Endometrium (tissue), 2 donors: ENCODE results near the gene TEDC1.

ENCODE experiments used
- FAIRE-seq: peaks from 2 replicates; lab custom pipeline; 2012; peaks lifted over from hg19 to GRCh38; lab: Jason Lieb, UNC
- donor health status: control.
- donor health status: control.

The TEDC1 gene

DNA sequence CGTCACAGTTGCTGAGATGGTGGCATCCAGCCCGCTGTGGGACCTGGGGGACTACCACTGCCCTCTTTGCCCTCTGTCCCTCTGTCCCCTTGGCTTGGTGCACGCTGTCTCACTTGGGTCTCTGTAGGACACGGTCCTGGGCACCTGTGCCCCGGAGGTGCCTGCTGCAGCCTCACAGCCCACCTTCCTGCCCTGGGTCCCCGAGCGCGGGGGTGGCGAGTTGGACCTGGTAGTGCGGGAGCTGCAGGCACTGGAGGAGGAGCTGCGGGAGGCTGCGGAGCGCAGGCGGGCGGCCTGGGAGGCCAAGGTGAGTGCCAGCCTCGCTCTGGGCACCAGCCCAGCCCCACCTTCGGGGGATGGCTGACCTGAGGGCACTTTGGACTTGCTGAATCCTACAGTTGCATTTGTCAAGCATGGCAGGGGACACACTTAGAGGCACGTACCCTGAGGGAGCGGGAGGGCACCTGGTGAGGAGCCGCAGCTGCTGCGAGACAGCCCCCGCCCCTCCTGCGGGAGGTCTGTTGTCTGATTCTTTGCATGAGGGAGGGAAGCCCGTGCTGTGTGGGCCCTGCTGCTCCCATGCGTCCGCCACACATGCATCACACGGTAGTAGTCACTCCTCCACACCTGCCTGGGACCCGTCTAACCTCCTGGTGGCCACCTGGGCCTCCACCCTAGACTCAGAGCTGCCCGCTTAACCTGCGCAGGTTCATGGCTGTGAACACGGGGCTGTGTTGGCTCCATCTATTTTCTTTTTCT is 6.8 kb downstream of the TEDC1 start:
- FAIRE-seq = no peak

GRCh38 chr14:105498430-105499255 is 7.6 kb downstream of the TEDC1 start:
- FAIRE-seq = no peak

GRCh38 chr14:105499256-105500035 is 8.4 kb downstream of the TEDC1 start:
- no peak for FAIRE-seq

- FAIRE-seq = no peak
Measured at GRCh38 chr14:105500036-105500725, 9.1 kb downstream of the TEDC1 start.

DNA sequence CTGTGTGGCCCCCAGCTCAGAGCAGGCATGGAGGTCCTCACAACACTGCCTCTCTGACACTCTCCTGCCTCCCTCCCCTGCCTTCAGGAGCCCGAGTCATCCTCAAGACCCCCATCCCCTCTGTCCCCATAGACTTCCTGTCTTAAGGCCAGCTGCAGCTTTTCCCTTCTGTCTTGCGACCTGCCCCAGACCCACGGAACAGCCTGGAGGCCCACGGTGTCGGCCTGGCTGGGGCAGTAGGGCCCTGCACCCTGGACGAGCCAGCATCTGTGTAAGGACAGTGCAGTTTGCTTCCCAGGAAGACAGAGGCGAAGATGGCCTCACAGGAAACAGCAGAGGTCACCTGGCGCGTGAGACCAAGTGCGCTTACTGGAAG is 9.7 kb downstream of the TEDC1 start:
- no peak for FAIRE-seq

- FAIRE-seq = no peak
Measured at GRCh38 chr14:105501504-105502291, 10.7 kb downstream of the TEDC1 start.

DNA sequence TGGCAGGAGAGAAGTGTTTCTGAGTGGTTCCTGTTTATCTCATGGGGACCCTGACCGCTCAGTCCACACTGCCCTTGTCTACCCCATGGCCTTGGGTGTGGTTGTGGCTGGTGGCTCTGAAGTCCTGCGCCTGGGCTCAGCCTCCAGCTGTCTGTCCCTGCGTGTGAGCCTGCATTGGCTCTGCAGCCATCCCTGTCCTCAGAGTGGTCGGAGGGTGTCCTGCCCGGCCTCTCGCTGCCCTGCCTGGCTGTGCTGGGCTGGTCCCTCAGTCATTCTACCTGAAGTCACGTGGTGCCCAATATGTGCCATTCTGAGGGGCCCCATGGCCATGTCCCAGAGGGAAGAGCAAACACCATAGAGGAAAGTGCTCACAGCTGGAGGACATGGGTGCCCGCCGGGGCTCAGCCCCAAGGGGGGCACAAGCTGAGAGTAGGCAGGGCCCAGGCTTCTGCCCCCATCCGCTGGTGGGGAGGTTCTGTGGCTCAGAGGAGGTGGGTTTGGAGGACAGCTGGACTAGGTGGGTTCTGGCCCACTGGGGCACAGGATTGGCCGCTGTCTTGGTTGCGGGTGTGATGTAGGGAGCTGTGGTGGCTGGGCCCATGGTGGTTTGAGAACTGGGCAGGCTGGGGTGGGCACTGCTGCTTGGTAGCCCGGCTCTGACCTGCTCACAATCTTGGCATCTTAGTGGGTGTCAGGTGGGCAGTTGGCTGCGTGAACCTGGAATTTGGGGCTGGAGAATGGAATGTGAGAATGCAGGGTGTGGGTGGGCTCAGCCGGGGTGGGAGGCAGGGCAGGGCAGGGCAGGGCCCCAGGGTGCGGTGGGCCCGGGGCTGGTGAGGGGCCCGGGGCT is 11.6 kb downstream of the TEDC1 start:
- FAIRE-seq = no peak

- no peak for FAIRE-seq
Measured at GRCh38 chr14:105503296-105503640, 12.2 kb downstream of the TEDC1 start.

- FAIRE-seq = no peak
Measured at GRCh38 chr14:105503935-105504692, 13.1 kb downstream of the TEDC1 start.

- no peak for FAIRE-seq
Measured at GRCh38 chr14:105505101-105505500, 14.1 kb downstream of the TEDC1 start.

DNA sequence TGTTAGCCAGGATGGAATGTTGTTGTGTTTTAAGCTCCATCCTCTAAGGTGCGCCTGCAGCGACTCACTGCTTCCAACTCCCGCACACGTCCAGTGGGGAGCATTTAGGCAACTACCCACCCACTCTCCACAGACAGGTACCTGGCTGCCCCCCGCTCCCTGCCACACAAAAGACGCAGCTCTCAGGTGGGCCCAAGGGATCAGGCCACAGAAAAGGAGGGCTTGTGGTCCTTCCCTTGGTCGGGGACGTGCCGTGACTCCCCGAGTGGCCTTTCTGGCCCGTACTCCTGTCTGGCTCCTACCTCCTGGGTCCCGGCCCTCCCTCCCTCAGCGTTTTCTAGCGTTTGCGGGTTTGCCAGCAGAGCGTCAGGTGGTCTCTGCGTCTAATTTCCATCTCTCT is 16.2 kb downstream of the TEDC1 start:
- no peak for FAIRE-seq

GRCh38 chr14:105508069-105508468 is 17.0 kb downstream of the TEDC1 start:
- no peak for FAIRE-seq

DNA sequence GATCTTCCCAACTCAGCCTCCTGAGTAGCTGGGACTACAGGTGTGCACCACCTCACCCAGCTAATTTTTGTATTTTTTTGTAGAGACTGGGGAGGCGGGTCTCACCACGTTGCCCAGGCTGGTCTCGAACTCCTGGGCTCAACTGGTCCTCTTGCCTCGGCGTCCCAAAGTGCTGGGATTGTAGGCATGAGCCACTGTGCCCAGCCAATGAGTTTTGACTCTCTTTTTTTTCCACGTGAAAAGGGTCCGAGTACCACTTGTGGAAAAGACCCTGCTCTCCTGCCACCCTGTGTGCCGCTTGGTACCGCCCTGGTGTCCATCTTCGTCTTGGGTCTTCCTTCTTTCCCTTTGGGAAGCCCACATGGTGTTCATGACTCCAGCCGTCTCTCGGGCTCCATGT is 17.6 kb downstream of the TEDC1 start:
- no peak for FAIRE-seq

DNA sequence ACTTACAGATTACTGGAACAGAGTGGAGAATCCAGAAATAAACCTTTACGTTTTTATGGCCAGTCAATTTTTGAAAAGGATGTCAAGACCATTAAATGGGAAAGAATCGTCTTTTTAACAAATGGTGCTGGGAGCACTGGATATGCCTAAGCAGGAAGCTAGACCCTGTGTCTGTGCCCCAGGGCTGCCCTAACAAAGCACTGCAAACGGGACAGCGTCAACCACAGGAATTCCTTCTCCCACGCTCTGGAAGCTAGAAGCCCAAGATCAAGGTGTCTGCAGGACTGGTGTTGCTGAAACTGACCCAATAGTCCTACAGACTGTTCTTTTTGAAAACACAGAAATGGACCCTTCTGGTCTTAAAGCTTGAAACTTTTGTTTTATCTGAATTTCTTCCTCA is 26.1 kb downstream of the TEDC1 start:
- no peak for FAIRE-seq

GRCh38 chr14:105519946-105520698 is 29.1 kb downstream of the TEDC1 start:
- FAIRE-seq = no peak

GRCh38 chr14:105525326-105525725 is 34.3 kb downstream of the TEDC1 start:
- FAIRE-seq = no peak

GRCh38 chr14:105525861-105526775 is 35.1 kb downstream of the TEDC1 start, which contains the start of gene TMEM121:
TMEM121 (plus strand) TSS chr14:105526583; CDS start chr14:105528835, 2,252 bp downstream.
- FAIRE-seq = no peak
